ENCODE measurements around the gene HIVEP3. TPM values are rescaled to one million over a fixed set of nuclear protein-coding genes. Genes with fewer than 3 reads are reported as not detected.

Gene HIVEP3
- total RNA-seq, 2 donors from 2014 or later = 4.7 to 5.8 TPM

- H3K4me1 ChIP-seq = no peaks in the 10 kb centered on the region
- TF ChIP-seq, protein P1, sequence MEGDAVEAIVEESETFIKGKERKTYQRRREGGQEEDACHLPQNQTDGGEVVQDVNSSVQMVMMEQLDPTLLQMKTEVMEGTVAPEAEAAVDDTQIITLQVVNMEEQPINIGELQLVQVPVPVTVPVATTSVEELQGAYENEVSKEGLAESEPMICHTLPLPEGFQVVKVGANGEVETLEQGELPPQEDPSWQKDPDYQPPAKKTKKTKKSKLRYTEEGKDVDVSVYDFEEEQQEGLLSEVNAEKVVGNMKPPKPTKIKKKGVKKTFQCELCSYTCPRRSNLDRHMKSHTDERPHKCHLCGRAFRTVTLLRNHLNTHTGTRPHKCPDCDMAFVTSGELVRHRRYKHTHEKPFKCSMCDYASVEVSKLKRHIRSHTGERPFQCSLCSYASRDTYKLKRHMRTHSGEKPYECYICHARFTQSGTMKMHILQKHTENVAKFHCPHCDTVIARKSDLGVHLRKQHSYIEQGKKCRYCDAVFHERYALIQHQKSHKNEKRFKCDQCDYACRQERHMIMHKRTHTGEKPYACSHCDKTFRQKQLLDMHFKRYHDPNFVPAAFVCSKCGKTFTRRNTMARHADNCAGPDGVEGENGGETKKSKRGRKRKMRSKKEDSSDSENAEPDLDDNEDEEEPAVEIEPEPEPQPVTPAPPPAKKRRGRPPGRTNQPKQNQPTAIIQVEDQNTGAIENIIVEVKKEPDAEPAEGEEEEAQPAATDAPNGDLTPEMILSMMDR (IDR thresholded peaks at IDR 0.05) = no peak
- no peaks in the 10 kb centered on the region for H3K9me3 ChIP-seq
- no peaks in the 10 kb centered on the region for H3K36me3 ChIP-seq
- no peak overlapping the region for H3K4me3 ChIP-seq
- DNase-seq (ENCODE audit: low spot score) = no peak
- H3K27ac ChIP-seq = no peak overlapping the region
- H3K27me3 ChIP-seq = no peaks in the 10 kb centered on the region
These were observed 351.8 kb downstream of the HIVEP3 start for GRCh38 chr1:41566969-41567368.

- TF ChIP-seq, protein P1 (IDR thresholded peaks at IDR 0.05) = no peak
- Histone ChIP-seq H3K36me3 (no peaks in the 10 kb centered on the region), H3K4me1 (no peaks in the 10 kb centered on the region), H3K4me3 (no peak overlapping the region), H3K27me3 (no peaks in the 10 kb centered on the region), H3K27ac (no peak overlapping the region), H3K9me3 (no peaks in the 10 kb centered on the region)
- DNase-seq (ENCODE audit: low spot score) = no peak
These were observed 352.3 kb downstream of the HIVEP3 start for GRCh38 chr1:41566274-41566885.

DNA sequence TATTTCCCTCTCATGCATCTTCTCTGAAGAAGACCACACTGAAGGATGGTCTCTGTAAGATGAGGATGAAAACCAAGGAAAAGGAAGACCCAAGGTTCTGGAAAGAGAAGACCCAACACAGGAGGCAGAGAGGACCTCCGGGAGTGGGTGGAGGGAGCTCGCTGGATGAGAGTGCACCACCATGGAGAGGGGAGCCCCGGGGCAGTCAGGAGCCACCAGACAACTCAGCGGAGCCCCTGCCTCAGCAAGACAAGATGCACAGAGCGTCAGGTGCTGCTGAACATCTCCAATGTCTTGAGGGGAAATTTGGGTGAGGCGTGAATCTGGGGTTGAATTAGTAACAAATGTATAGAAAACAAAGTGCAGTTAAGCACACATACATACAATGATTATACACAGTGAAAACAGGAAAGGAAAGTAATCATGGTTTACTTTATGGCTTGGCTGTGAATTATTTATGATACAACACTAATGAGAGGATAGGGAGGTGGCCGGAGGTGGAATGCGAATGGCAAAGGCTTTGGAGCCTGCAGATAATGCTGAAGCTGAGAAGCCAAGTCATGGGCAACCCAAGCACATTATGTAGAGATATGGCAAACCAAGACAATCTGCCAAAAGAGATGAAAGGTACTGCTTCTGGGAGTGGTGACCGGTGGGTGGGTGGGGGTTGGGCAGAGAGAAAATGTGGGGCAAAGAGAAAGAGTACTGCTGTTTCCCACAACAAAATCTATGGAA is 353.8 kb downstream of the HIVEP3 start:
- H3K27me3 ChIP-seq = no peaks in the 10 kb centered on the region
- no peaks in the 10 kb centered on the region for H3K4me1 ChIP-seq
- TF ChIP-seq, protein P1 (IDR thresholded peaks at IDR 0.05) = no peak
- H3K27ac ChIP-seq = no peak overlapping the region
- no peaks in the 10 kb centered on the region for H3K36me3 ChIP-seq
- no peaks in the 10 kb centered on the region for H3K9me3 ChIP-seq
- no peak for DNase-seq (ENCODE audit: low spot score)
- no peak overlapping the region for H3K4me3 ChIP-seq

- no peaks in the 10 kb centered on the region for H3K27me3 ChIP-seq
- H3K36me3 ChIP-seq = no peaks in the 10 kb centered on the region
- DNase-seq (ENCODE audit: low spot score) = no peak
- TF ChIP-seq, protein P1 (IDR thresholded peaks at IDR 0.05) = no peak
- peaks cover 0 to 20% of the 10 kb centered on the region in 2 donors for H3K4me1 ChIP-seq
- no peak overlapping the region for H3K27ac ChIP-seq
- H3K9me3 ChIP-seq = no peaks in the 10 kb centered on the region
- H3K4me3 ChIP-seq = no peak overlapping the region
These were observed 356.4 kb downstream of the HIVEP3 start for GRCh38 chr1:41562328-41562727.

DNA sequence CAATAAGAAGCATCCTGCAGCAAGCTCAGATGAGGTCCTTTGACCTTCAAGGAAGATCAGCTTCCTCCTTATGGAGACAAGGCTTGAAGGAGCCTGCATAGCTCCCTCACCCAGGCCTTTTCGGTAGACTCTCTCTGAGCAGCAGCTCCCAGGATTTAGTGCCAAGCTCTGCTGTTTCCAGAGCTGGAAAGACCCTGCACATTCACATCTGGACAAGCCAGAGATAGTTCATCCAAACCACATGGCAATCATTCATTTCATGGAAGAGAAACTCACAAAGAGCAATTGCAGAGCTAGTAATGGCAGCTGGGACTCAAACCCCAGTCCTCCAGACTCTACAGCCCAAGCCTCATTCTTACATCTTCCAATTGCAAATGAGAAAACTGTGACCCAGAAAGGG is 357.8 kb downstream of the HIVEP3 start:
- H3K27me3 ChIP-seq = no peaks in the 10 kb centered on the region
- no peaks in the 10 kb centered on the region for H3K9me3 ChIP-seq
- DNase-seq (ENCODE audit: low spot score) = no peak
- no peaks in the 10 kb centered on the region for H3K36me3 ChIP-seq
- peaks cover 0 to 20% of the 10 kb centered on the region in 2 donors for H3K4me1 ChIP-seq
- H3K4me3 ChIP-seq = no peak overlapping the region
- TF ChIP-seq, protein P1 (IDR thresholded peaks at IDR 0.05) = no peak
- no peak overlapping the region for H3K27ac ChIP-seq

Data from right atrium auricular region (tissue), 2 donors.